HG03571 (cell line): ENCODE measurements around the gene HNMT.
"Not testable (repeated sequence)": the region's sequence is repeated elsewhere in the genome, so short reads cannot be mapped to it uniquely, and the experiment has no call there.

Source experiments
- ATAC-seq: cut with Tn5 transposase; IDR thresholded peaks from one replicate; pipeline ENCODE4 v1.9.1; 2021; ENCODE audit not compliant: unreplicated experiment

The HNMT gene

GRCh38 chr2:137964066-137964858 lies at the start of gene HNMT:
HNMT (plus strand) TSS chr2:137964473; CDS start chr2:137964492, 19 bp downstream.
- no peak for ATAC-seq

- ATAC-seq, result no peak
Measured at GRCh38 chr2:137921105-137921880, 43.0 kb upstream of the HNMT start.

GRCh38 chr2:137922171-137922570 lies 42.1 kb upstream of the HNMT start:
- ATAC-seq, result not testable (repeated sequence)

GRCh38 chr2:137924019-137924418 lies 40.3 kb upstream of the HNMT start:
- no peak for ATAC-seq

- ATAC-seq, result no peak
Measured at GRCh38 chr2:137925599-137925998, 38.7 kb upstream of the HNMT start.

- no peak for ATAC-seq
Measured at GRCh38 chr2:137927846-137928245, 36.4 kb upstream of the HNMT start.

GRCh38 chr2:137928547-137929518 lies 35.4 kb upstream of the HNMT start:
- ATAC-seq, result no peak

- ATAC-seq, result no peak
Measured at GRCh38 chr2:137929519-137929916, 34.8 kb upstream of the HNMT start.

- ATAC-seq, result no peak
Measured at GRCh38 chr2:137930146-137930545, 34.1 kb upstream of the HNMT start.

- ATAC-seq, result no peak
Measured at GRCh38 chr2:137935591-137935990, 28.7 kb upstream of the HNMT start.

- no peak for ATAC-seq
Measured at GRCh38 chr2:137937246-137937645, 27.0 kb upstream of the HNMT start.

- no peak for ATAC-seq
Measured at GRCh38 chr2:137937778-137938177, 26.5 kb upstream of the HNMT start.

GRCh38 chr2:137938204-137938603 lies 26.1 kb upstream of the HNMT start:
- no peak for ATAC-seq

GRCh38 chr2:137939026-137939425 lies 25.2 kb upstream of the HNMT start:
- ATAC-seq, result no peak

- no peak for ATAC-seq
Measured at GRCh38 chr2:137940154-137940553, 24.1 kb upstream of the HNMT start.

GRCh38 chr2:137942037-137942832 lies 22.0 kb upstream of the HNMT start:
- no peak for ATAC-seq

- ATAC-seq, result no peak
Measured at GRCh38 chr2:137942833-137943677, 21.2 kb upstream of the HNMT start.

GRCh38 chr2:137943678-137944347 lies 20.5 kb upstream of the HNMT start:
- no peak for ATAC-seq

GRCh38 chr2:137944714-137945113 lies 19.6 kb upstream of the HNMT start:
- ATAC-seq, result no peak
